Transverse colon (tissue), 4 donors: Measurements from ENCODE around the gene EFNA1. TPM values are rescaled to one million over a fixed set of nuclear protein-coding genes. Genes with fewer than 3 reads are reported as not detected.
A peak's percentile ranks its signal among the peaks of the same experiment; 100 is the strongest.

Experiments
- DNase-seq: peaks from one replicate; pipeline ENCODE4 v3.0.0-alpha.2; 2019
- H3K27ac ChIP-seq, 4 donors: fragments of 200-600 bp; sonication (generic); 2 replicates each; pipeline ENCODE4 v1.5.1; 2016 to 2018; ENCODE audit warnings: inconsistent platforms in 4 of 4
- H3K27me3 ChIP-seq: fragments of 200-600 bp; sonication (generic); 2 replicates; pipeline ENCODE4 v1.5.1; 2017; ENCODE audit warnings: inconsistent platforms
- H3K36me3 ChIP-seq, 4 donors: fragments of 200-600 bp; sonication (generic); 2 replicates each; pipeline ENCODE4 v1.5.1; 2017 to 2019; ENCODE audit warnings: inconsistent platforms in 4 of 4
- H3K4me1 ChIP-seq, 4 donors: fragments of 200-600 bp; sonication (generic); 2 replicates each; pipeline ENCODE4 v1.5.1; 2017 to 2020; ENCODE audit warnings: inconsistent platforms in 4 of 4
- H3K4me3 ChIP-seq, 4 donors: fragments of 200-600 bp; sonication (generic); 1 replicate in 1 of 4; 2 replicates in 3 of 4; pipeline versions ENCODE4 v1.5.1 to v1.6.1; 2017 to 2019; ENCODE audit warnings: inconsistent platforms in 4 of 4
- H3K9me3 ChIP-seq, 2 donors: fragments of 200-600 bp; sonication (generic); 2 replicates each; pipeline ENCODE4 v1.5.1; 2017 to 2019; ENCODE audit warnings: inconsistent platforms in 2 of 2
- CTCF ChIP-seq, 5 experiments: fragments of 200-600 bp in 3 of 5; fragments of 450-650 bp in 2 of 5; sonication (generic) in 3 of 5; IDR thresholded peaks; 1 replicate in 2 of 5; 2 replicates in 3 of 5; pipeline ENCODE4 v1.5.1; 2016 to 2017; ENCODE audit warnings: antibody characterized with exemption in 5 of 5, inconsistent platforms in 3 of 5, mild to moderate bottlenecking in 2 of 5, moderate library complexity in 1 of 5
- EP300 ChIP-seq: sonication (generic); formaldehyde crosslinking; IDR thresholded peaks from one replicate; pipeline ENCODE4 v1.6.1; 2017; ENCODE audit warnings: antibody characterized with exemption, low read depth
- POLR2A ChIP-seq: fragments of 450-650 bp; IDR thresholded peaks from one replicate; pipeline ENCODE4 v1.6.1; 2016; ENCODE audit warnings: antibody characterized with exemption, mild to moderate bottlenecking, moderate library complexity
- POLR2AphosphoS5 ChIP-seq, 3 donors: sonication (generic); formaldehyde crosslinking; IDR thresholded peaks; one replicate each; pipeline ENCODE4 v1.6.1; 2016; ENCODE audit warnings: antibody characterized with exemption in 3 of 3
- WGBS, 2 donors: methylation state at CpG; one replicate each; pipeline ENCODE4 v1.1.5; 2018; ENCODE audit warnings: low coverage in 1 of 2; 5-methylcytosine and 5-hydroxymethylcytosine counted together
- in situ Hi-C, 4 donors: fragments of 200-750 bp; cut with MboI; loops; one replicate each; pipeline versions ENCODE4 v1.15.0 to v1.15.1; 2017; ENCODE audit warnings: low sequenced_read_pairs in 3 of 4, low pct_ligation_motif_present in 1 of 4, low pct_unique_long_range_greater_than_20kb in 1 of 4
- intact Hi-C: fragments of 100-400 bp; cut with DNase I; formaldehyde crosslinking; loops from one replicate; pipeline ENCODE4 v1.15.1; 2023; ENCODE audit warnings: low total_unique reads
- total RNA-seq, 4 donors: library from RNA; depleted of rRNA; stranded (reverse); fragments of >200 nt; gene quantifications; one replicate each; pipeline ENCODE4 v1.1.0, GENCODE V29; 2016

EFNA1 gene
- total RNA-seq, 4 donors from 2014 or later: 18.5 to 108 (median 62.7) TPM

DNA sequence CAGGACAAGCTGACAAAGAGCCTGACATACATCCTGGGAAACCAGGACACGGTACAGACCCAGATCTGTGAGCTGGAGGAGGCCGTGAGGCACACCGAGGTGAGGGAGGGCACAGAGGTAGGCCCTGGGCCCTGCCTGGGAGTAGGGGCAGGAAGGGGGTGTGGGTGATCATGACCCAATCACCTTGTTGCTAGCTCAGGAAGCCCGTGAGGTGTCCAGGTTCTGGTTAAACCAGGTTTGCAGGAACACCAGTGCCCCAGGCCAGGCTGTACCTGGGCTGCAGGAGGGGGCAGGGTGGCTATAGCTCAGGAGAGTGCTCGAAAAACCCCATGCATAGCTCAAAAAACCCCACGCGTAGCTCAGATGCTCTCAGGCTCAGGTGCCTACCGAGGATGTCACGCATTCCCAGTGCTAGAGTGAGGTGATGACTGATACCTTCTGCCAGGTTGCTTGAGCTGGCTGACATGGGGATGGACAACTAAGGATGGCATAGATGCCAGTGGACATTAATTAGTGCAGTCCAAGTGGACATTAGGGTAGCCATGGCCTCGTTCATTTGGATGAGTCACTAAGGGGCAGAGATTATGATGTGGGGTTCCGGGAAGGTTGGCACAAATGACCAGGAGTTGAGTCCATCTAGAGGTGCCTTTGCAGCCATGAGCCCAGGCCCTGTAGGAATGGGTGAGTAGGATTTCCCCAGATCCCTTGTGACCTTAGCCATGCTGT is 49.7 kb downstream of the EFNA1 start:
- Histone ChIP-seq H3K4me3 (no peak overlapping the region), H3K27me3 (peaks cover 6% of the 10 kb centered on the region), H3K27ac (no peak overlapping the region), H3K36me3 (no peaks in the 10 kb centered on the region), H3K4me1 (peaks cover 9 to 25% (median 19%) of the 10 kb centered on the region in 4 donors), H3K9me3 (no peaks in the 10 kb centered on the region)
- in situ Hi-C loops: no loop called here
- intact Hi-C loops: no loop called here
- no peak for DNase-seq
- TF ChIP-seq POLR2A: no peak
- TF ChIP-seq EP300: no peak
- no peak for TF ChIP-seq CTCF (IDR thresholded peaks at IDR 0.05)
- no peak for TF ChIP-seq POLR2AphosphoS5 (IDR thresholded peaks at IDR 0.05)
- WGBS, 2 donors: 72 to 100% methylated on average over 1 to 11 of the region's 11 CpGs

- no peaks in the 10 kb centered on the region for H3K9me3 ChIP-seq
- no peaks in the 10 kb centered on the region for H3K36me3 ChIP-seq
- intact Hi-C loops (no loop called here), in situ Hi-C loops (no loop called here)
- 96% methylated on average over 9 of the region's 9 CpGs; no CpG with 5 or more reads in 1 of the 2 donors for WGBS, 2 donors
- no peak for DNase-seq
- peaks cover 9 to 20% (median 16%) of the 10 kb centered on the region in 4 donors for H3K4me1 ChIP-seq
- H3K27ac ChIP-seq: no peak overlapping the region
- TF ChIP-seq CTCF (IDR thresholded peaks at IDR 0.05) (no peak), EP300 (no peak), POLR2A (no peak), POLR2AphosphoS5 (IDR thresholded peaks at IDR 0.05) (no peak)
- H3K27me3 ChIP-seq: peaks cover 6% of the 10 kb centered on the region
- no peak overlapping the region for H3K4me3 ChIP-seq
Measured at GRCh38 chr1:155177918-155178281, 50.2 kb downstream of the EFNA1 start.

DNA sequence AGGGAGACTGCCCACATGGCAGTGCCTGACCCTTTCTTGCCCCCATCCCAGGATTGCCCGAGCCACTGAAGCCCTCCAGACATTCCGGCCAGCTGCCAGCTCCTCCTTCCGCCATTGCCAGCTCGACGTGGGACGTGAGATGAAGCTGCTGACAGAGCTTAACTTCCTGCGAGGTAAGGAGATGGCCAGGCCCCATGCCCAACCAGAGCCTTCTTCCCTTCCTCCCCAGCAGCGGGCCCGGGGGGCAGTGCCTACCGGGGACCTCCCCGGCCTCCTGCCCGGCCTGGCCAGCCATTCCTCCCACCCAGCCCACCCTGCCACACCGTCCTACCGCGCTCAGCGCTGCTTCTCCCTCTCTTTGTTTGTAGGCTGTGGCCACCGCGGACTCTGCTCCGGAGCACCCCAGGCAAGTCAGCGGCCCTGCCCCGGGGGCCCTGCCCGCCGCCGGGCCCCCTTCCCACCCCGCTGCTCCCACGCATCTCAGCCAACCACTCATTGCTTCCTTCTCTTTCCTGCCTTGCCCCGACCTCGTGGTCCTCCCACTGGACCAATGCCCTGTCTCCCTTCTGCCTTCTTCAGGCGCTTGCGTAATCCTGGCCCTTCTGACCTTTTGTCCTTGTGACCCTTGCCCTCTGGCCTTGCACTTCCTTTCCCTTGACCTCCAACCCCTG is 50.9 kb downstream of the EFNA1 start:
- Histone ChIP-seq H3K9me3 (no peaks in the 10 kb centered on the region), H3K36me3 (no peaks in the 10 kb centered on the region), H3K4me1 (peaks cover 9 to 17% (median 13%) of the 10 kb centered on the region in 4 donors), H3K27ac (no peak overlapping the region), H3K4me3 (no peak overlapping the region), H3K27me3 (peaks cover 6% of the 10 kb centered on the region)
- in situ Hi-C loops (no loop called here), intact Hi-C loops (no loop called here)
- DNase-seq: peak; percentile 24
- WGBS, 2 donors: 73 to 88% methylated on average over 10 to 30 of the region's 30 CpGs
- no peak for TF ChIP-seq CTCF (IDR thresholded peaks at IDR 0.05)
- TF ChIP-seq POLR2AphosphoS5 (IDR thresholded peaks at IDR 0.05): no peak
- TF ChIP-seq EP300: no peak
- no peak for TF ChIP-seq POLR2A

DNA sequence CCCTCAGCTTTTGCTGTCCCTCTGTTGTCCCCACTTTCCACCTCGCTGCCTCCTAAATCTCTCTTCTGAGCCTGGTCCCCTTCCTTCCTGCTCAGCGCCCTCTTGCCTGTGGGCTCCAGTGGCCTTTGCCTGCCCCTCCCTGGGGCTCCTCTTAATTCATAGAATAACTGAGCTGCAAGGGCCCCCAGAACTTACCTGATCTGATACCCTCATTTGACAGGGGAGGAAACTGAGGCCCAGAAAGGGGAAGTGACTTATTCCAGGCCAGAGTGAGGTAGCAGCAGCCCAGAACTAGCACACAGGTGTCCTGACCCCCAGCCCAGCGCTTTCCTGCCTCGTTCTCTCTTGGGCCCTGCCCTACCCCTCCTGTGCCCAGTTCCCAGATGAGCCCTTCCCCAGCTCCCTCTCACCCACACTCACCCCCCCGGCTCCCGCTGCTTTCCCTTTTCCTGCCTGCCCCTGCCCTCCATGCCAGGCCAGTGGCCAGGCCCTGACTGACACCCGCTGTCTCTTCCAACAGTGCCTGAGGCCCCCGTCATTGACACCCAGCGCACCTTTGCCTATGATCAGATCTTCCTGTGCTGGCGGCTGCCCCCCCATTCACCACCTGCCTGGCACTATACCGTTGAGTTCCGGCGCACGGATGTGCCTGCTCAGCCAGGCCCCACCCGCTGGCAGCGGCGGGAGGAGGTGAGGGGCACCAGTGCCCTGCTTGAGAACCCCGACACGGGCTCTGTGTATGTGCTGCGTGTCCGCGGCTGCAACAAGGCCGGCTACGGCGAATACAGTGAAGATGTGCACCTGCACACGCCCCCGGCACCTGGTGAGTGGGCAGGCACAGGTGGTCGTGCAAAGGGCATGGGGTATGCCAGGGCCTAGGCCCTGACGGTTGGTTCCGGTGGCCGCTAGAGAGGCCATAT is 51.7 kb downstream of the EFNA1 start:
- TF ChIP-seq CTCF (IDR thresholded peaks at IDR 0.05) (no peak), EP300 (no peak)
- 86 to 100% methylated on average over 2 to 31 of the region's 31 CpGs for WGBS, 2 donors
- Histone ChIP-seq H3K36me3 (no peaks in the 10 kb centered on the region), H3K4me3 (no peak overlapping the region), H3K4me1 (peaks cover 6 to 10% (median 9%) of the 10 kb centered on the region in 4 donors), H3K27me3 (peaks cover 1% of the 10 kb centered on the region), H3K27ac (no peak overlapping the region), H3K9me3 (no peaks in the 10 kb centered on the region)
- in situ Hi-C loops (no loop called here), intact Hi-C loops (no loop called here)
- no peak for DNase-seq
